Uterus (tissue), 4 donors: ENCODE results near the gene TNS1. TPM values are rescaled to one million over a fixed set of nuclear protein-coding genes. Genes with fewer than 3 reads are reported as not detected.
A peak's percentile ranks its signal among the peaks of the same experiment; 100 is the strongest.

Source experiments
- DNase-seq, 2 donors: peaks; one replicate each; pipeline ENCODE4 v3.0.0-alpha.2; 2019 to 2020
- H3K27ac ChIP-seq, 2 donors: fragments of 200-600 bp; sonication (generic); 1 replicate in 1 of 2; 2 replicates in 1 of 2; pipeline ENCODE4 v1.5.1; 2016 to 2018
- H3K27me3 ChIP-seq, 2 donors: fragments of 200-600 bp; sonication (generic); one replicate each; pipeline ENCODE4 v1.5.1; 2018 to 2019; ENCODE audit warnings: control low read depth in 1 of 2
- H3K36me3 ChIP-seq, 2 donors: fragments of 200-600 bp; sonication (generic); one replicate each; pipeline ENCODE4 v1.5.1; 2019; ENCODE audit warnings: control low read depth in 1 of 2
- H3K4me1 ChIP-seq, 2 donors: fragments of 200-600 bp; sonication (generic); one replicate each; pipeline ENCODE4 v1.5.1; 2018 to 2019; ENCODE audit warnings: control low read depth in 1 of 2
- H3K4me3 ChIP-seq, 2 donors: fragments of 200-600 bp; sonication (generic); 1 replicate in 1 of 2; 2 replicates in 1 of 2; pipeline ENCODE4 v1.5.1; 2018 to 2019; ENCODE audit warnings: mild to moderate bottlenecking in 1 of 2
- H3K9me3 ChIP-seq, 2 donors: fragments of 200-600 bp; sonication (generic); one replicate each; pipeline ENCODE4 v1.5.1; 2019; ENCODE audit warnings: control low read depth in 1 of 2
- POLR2A ChIP-seq, 2 donors: fragments of 450-650 bp; IDR thresholded peaks; one replicate each; pipeline ENCODE4 v1.6.1; 2016; ENCODE audit warnings: antibody characterized with exemption in 2 of 2, mild to moderate bottlenecking in 1 of 2, moderate library complexity in 1 of 2
- intact Hi-C: fragments of 100-400 bp; cut with DNase I; formaldehyde crosslinking; loops from one replicate; pipeline ENCODE4 v1.15.1; 2023; ENCODE audit warnings: low total_unique reads
- total RNA-seq, 4 donors: library from RNA; depleted of rRNA in 3 of 4; stranded (reverse); fragments of >200 nt in 3 of 4; gene quantifications; one replicate each; pipeline versions ENCODE4 v1.1.0 to v1.2.4, GENCODE V29; 2014 to 2023
- TF ChIP-seq, protein P1 (sequence below), 4 experiments: fragments of 200-600 bp in 2 of 4; fragments of 450-650 bp in 2 of 4; sonication (generic) in 2 of 4; IDR thresholded peaks; one replicate each; pipeline ENCODE4 v1.5.1; 2016 to 2019; ENCODE audit warnings: antibody characterized with exemption in 4 of 4, mild to moderate bottlenecking in 2 of 4, moderate library complexity in 1 of 4
- donor health status: DM: yes; HTN: yes; CAD: no.

Gene TNS1
- total RNA-seq, 4 donors from 2014 or later = 144 to 1,338 (median 313) TPM

DNA sequence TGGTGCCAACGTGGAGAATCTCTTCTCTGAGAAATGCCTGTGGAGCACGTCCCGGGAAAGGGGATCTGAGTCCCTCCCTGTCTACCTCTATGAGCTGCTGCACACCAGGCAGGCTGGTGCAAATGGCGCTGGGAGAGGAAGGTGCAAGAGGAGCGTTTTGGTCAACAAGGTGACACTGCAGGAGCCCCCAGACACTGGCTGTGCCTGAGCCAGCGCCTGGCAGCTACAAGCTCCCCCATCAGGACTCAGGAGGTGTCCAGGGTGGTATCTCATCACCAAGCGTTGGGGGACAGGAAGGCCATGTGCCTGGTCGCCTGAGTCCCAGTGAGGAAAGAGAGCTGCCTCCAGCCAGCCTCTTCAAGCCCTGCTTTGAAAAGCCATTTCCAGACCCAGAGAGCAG, 173.4 kb downstream of the TNS1 start:
- H3K9me3 ChIP-seq = no peaks in the 10 kb centered on the region
- H3K4me1 ChIP-seq = peaks cover 4 to 11% of the 10 kb centered on the region in 2 donors
- no peaks in the 10 kb centered on the region for H3K27me3 ChIP-seq
- intact Hi-C loops = no loop called here
- no peak overlapping the region for H3K27ac ChIP-seq
- H3K4me3 ChIP-seq = no peak overlapping the region
- TF ChIP-seq POLR2A (IDR thresholded peaks at IDR 0.05) = no peak
- TF ChIP-seq, protein P1, sequence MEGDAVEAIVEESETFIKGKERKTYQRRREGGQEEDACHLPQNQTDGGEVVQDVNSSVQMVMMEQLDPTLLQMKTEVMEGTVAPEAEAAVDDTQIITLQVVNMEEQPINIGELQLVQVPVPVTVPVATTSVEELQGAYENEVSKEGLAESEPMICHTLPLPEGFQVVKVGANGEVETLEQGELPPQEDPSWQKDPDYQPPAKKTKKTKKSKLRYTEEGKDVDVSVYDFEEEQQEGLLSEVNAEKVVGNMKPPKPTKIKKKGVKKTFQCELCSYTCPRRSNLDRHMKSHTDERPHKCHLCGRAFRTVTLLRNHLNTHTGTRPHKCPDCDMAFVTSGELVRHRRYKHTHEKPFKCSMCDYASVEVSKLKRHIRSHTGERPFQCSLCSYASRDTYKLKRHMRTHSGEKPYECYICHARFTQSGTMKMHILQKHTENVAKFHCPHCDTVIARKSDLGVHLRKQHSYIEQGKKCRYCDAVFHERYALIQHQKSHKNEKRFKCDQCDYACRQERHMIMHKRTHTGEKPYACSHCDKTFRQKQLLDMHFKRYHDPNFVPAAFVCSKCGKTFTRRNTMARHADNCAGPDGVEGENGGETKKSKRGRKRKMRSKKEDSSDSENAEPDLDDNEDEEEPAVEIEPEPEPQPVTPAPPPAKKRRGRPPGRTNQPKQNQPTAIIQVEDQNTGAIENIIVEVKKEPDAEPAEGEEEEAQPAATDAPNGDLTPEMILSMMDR (IDR thresholded peaks at IDR 0.05) = no peak
- no peaks in the 10 kb centered on the region for H3K36me3 ChIP-seq
- DNase-seq = no peak

GRCh38 chr2:217828336-217828735, 174.5 kb downstream of the TNS1 start:
- TF ChIP-seq POLR2A (IDR thresholded peaks at IDR 0.05) = no peak
- TF ChIP-seq, protein P1 (IDR thresholded peaks at IDR 0.05) = no peak
- H3K27me3 ChIP-seq = no peaks in the 10 kb centered on the region
- H3K4me3 ChIP-seq = no peak overlapping the region
- H3K27ac ChIP-seq = peak overlapping the region; percentile 13 to 53
- no peaks in the 10 kb centered on the region for H3K9me3 ChIP-seq
- H3K4me1 ChIP-seq = peaks cover 4 to 11% of the 10 kb centered on the region in 2 donors
- intact Hi-C loops = no loop called here
- H3K36me3 ChIP-seq = no peaks in the 10 kb centered on the region
- no peak for DNase-seq

DNA sequence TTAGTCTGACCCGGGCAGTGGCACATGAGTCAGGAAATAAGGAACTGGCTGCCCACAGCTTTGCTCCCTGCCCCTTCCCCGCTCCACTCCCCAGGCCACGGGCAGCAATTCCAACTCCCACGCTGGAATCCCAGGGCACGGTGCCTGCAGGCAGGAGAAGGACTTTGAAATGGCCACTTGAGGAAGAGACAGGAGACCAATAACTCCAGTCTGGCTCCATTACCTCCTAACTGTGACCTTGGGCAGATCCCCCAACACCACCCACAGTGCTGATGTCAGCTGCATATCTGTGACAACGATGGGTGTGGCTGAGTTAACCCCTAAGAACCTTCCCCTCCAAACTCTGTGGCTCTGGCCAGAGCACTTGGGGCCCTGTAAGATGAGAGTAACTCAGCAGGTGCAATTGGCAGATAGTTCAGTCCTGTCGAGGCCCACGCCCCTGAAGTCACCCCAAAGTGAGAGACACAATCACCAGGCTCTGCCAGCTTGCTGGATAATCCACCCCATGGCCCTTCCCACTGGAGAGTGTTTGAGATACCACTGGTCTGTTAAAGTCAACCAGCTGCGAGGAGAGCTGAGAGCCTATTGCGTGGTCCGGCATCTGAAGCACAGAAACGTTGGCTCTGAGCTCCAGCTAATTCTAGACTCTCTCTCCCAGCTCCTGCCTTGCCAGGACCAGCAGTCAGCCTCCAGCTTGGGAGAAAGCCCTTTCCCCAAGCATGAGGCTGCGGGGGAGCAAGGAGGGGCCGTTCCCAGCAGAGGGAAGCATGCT, 175.2 kb downstream of the TNS1 start:
- H3K4me1 ChIP-seq = peaks cover 4 to 11% of the 10 kb centered on the region in 2 donors
- no peaks in the 10 kb centered on the region for H3K9me3 ChIP-seq
- no peak for DNase-seq
- no peaks in the 10 kb centered on the region for H3K27me3 ChIP-seq
- no peak for TF ChIP-seq POLR2A (IDR thresholded peaks at IDR 0.05)
- TF ChIP-seq, protein P1 (IDR thresholded peaks at IDR 0.05) = no peak
- peak overlapping the region; percentile 13 to 53 for H3K27ac ChIP-seq
- H3K36me3 ChIP-seq = no peaks in the 10 kb centered on the region
- intact Hi-C loops = no loop called here
- no peak overlapping the region for H3K4me3 ChIP-seq

DNA sequence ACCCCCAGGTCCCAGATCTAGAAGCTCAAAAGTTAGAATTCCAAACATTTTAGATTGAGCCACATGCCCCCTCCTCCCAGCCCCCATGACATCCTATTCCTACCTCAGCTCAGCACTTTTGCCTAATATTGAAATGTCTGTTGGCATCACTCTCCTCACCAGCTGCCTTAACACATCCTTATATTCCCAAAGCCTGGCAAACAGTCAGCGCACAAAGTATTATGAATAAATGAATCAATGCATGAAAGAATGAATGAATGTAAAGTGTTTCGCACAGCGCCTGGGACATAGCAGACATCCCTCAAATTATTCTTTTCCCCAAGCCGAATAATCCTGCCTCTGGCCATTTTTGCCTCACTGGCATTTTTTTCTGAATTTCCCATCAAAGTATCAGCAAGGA, 175.8 kb downstream of the TNS1 start:
- intact Hi-C loops = no loop called here
- Histone ChIP-seq H3K27ac (peak overlapping the region; percentile 13 to 53), H3K9me3 (no peaks in the 10 kb centered on the region), H3K36me3 (no peaks in the 10 kb centered on the region), H3K4me3 (no peak overlapping the region), H3K27me3 (no peaks in the 10 kb centered on the region), H3K4me1 (peaks cover 4 to 11% of the 10 kb centered on the region in 2 donors)
- DNase-seq = no peak
- TF ChIP-seq POLR2A (IDR thresholded peaks at IDR 0.05) = no peak
- TF ChIP-seq, protein P1 (IDR thresholded peaks at IDR 0.05) = no peak

DNA sequence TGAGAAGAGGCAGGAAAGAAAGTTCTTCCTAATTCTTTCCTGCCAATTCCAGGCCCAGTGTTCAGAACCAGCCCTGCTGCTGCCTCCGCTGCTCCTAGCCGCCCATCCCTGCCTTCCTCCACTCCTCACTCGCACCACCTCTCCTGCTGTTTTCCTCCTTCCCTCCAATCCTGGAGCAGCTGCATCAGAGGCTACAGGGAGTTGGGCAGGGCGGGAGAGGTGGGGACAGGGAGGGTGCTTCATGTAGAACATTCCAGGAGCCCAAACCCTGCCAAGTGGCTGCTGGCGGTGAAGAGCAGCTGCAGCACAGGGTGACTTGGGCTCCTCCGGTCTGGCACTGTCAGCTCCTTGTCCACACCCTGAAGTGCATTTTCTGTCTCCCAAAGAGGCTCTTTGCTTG, 176.3 kb downstream of the TNS1 start:
- DNase-seq = no peak
- Histone ChIP-seq H3K9me3 (no peaks in the 10 kb centered on the region), H3K27ac (peak overlapping the region in 1 of 2 donors; percentile 53), H3K27me3 (no peaks in the 10 kb centered on the region), H3K36me3 (no peaks in the 10 kb centered on the region), H3K4me3 (no peak overlapping the region), H3K4me1 (peaks cover 4 to 11% of the 10 kb centered on the region in 2 donors)
- no peak for TF ChIP-seq POLR2A (IDR thresholded peaks at IDR 0.05)
- TF ChIP-seq, protein P1 (IDR thresholded peaks at IDR 0.05) = no peak
- intact Hi-C loops = no loop called here
